ENCODE results near the gene CIDEC. TPM values are rescaled to one million over a fixed set of nuclear protein-coding genes. Genes with fewer than 3 reads are reported as not detected.

Gene CIDEC
- total and polyA plus RNA-seq, 8 donors = 0.16 to 11.5 (median 1.1) TPM; not detected in 1

- FAIRE-seq (no peak), DNase-seq (no peak), ATAC-seq (no peak)
- no peak overlapping the region for H3K27ac ChIP-seq
- no peaks in the 10 kb centered on the region for H3K9me3 ChIP-seq
- no peaks in the 10 kb centered on the region for H3K36me3 ChIP-seq
- intact Hi-C loops (cut with DNase I) = no loop called here
- no peak overlapping the region for H3K4me3 ChIP-seq
- no peaks in the 10 kb centered on the region for H3K4me1 ChIP-seq
- WGBS, 2 donors = 82 to 83% methylated on average over 12 of the region's 12 CpGs
- no peak for TF ChIP-seq CTCF (IDR thresholded peaks at IDR 0.05)
- no peaks in the 10 kb centered on the region for H3K27me3 ChIP-seq
Observed at GRCh38 chr3:9820543-9820942, 59.5 kb downstream of the CIDEC start.

GRCh38 chr3:9818666-9819335 lies 61.3 kb downstream of the CIDEC start:
- WGBS, 2 donors = 73 to 79% methylated on average over 7 of the region's 7 CpGs
- Histone ChIP-seq H3K4me3 (no peak overlapping the region), H3K4me1 (no peaks in the 10 kb centered on the region), H3K36me3 (no peaks in the 10 kb centered on the region), H3K27ac (no peak overlapping the region), H3K27me3 (no peaks in the 10 kb centered on the region), H3K9me3 (no peaks in the 10 kb centered on the region)
- no peak for TF ChIP-seq CTCF (IDR thresholded peaks at IDR 0.05)
- ATAC-seq (no peak), DNase-seq (no peak), FAIRE-seq (no peak)
- intact Hi-C loops (cut with DNase I) = no loop called here

GRCh38 chr3:9817436-9817835 lies 62.6 kb downstream of the CIDEC start:
- no peak overlapping the region for H3K27ac ChIP-seq
- no peak for FAIRE-seq
- H3K4me1 ChIP-seq = no peaks in the 10 kb centered on the region
- no peaks in the 10 kb centered on the region for H3K27me3 ChIP-seq
- intact Hi-C loops (cut with DNase I) = no loop called here
- no peaks in the 10 kb centered on the region for H3K9me3 ChIP-seq
- H3K36me3 ChIP-seq = no peaks in the 10 kb centered on the region
- ATAC-seq = no peak
- WGBS, 2 donors = 87 to 91% methylated on average over 6 of the region's 6 CpGs
- H3K4me3 ChIP-seq = no peak overlapping the region
- TF ChIP-seq CTCF (IDR thresholded peaks at IDR 0.05) = no peak
- DNase-seq = no peak

Other genes starting within 250 kb of the CIDEC start
- gene MTMR14, start 230.7 kb downstream of the CIDEC start, total RNA-seq = 10 to 100 TPM; 11.5 to 20.8 (median 13.0) TPM
- gene MTMR14, start 230.7 kb downstream of the CIDEC start, polyA plus RNA-seq = 10 to 100 TPM; 14.0 to 20.6 TPM
- gene CPNE9, start 176.4 kb downstream of the CIDEC start, total RNA-seq = under 1 TPM in 3 of 6 donors, not detected in 3; 0.12 to 0.19 (median 0.12) TPM
- under 1 TPM; 0.19 to 0.85 TPM for gene CPNE9, start 176.4 kb downstream of the CIDEC start, polyA plus RNA-seq
- gene BRPF1, start 148.5 kb downstream of the CIDEC start, total RNA-seq = 10 to 100 TPM in 1 of 6 donors, 1 to 10 TPM in 5; 7.0 to 10.8 (median 8.4) TPM
- gene BRPF1, start 148.5 kb downstream of the CIDEC start, polyA plus RNA-seq = 10 to 100 TPM in 1 of 2 donors, 1 to 10 TPM in 1; 5.8 to 10.4 TPM
- gene OGG1, start 130.3 kb downstream of the CIDEC start, total RNA-seq = 10 to 100 TPM in 1 of 6 donors, 1 to 10 TPM in 5; 5.9 to 13.9 (median 7.8) TPM
- 10 to 100 TPM; 11.2 to 12.7 TPM for gene OGG1, start 130.3 kb downstream of the CIDEC start, polyA plus RNA-seq
- 10 to 100 TPM in 1 of 6 donors, 1 to 10 TPM in 5; 2.0 to 12.8 (median 4.4) TPM for gene CAMK1, start 110.3 kb downstream of the CIDEC start, total RNA-seq
- 10 to 100 TPM; 20.5 to 23.7 TPM for gene CAMK1, start 110.3 kb downstream of the CIDEC start, polyA plus RNA-seq
- 10 to 100 TPM; 13.2 to 28.0 (median 18.4) TPM for gene TADA3, start 87.8 kb downstream of the CIDEC start, total RNA-seq
- gene TADA3, start 87.8 kb downstream of the CIDEC start, polyA plus RNA-seq = 10 to 100 TPM; 22.0 to 29.1 TPM
- gene ARPC4, start 87.2 kb downstream of the CIDEC start, total RNA-seq = 10 to 100 TPM; 39.5 to 72.6 (median 53.1) TPM
- 10 to 100 TPM; 35.0 to 44.7 TPM for gene ARPC4, start 87.2 kb downstream of the CIDEC start, polyA plus RNA-seq
- 10 to 100 TPM in 5 of 6 donors, 1 to 10 TPM in 1; 9.2 to 30.8 (median 17.5) TPM for gene TTLL3, start 70.0 kb downstream of the CIDEC start, total RNA-seq
- 100 to 1,000 TPM in 1 of 2 donors, 10 to 100 TPM in 1; 77.6 to 104 TPM for gene TTLL3, start 70.0 kb downstream of the CIDEC start, polyA plus RNA-seq
- 10 to 100 TPM; 12.4 to 19.1 (median 14.5) TPM for gene RPUSD3, start 36.2 kb downstream of the CIDEC start, total RNA-seq
- gene RPUSD3, start 36.2 kb downstream of the CIDEC start, polyA plus RNA-seq = 10 to 100 TPM; 20.4 to 20.6 TPM
- 10 to 100 TPM; 16.3 to 24.5 (median 19.6) TPM for gene JAGN1, start 10.4 kb upstream of the CIDEC start, total RNA-seq
- gene JAGN1, start 10.4 kb upstream of the CIDEC start, polyA plus RNA-seq = 10 to 100 TPM; 25.9 to 27.1 TPM
- gene IL17RE, start 22.6 kb upstream of the CIDEC start, total RNA-seq = 10 to 100 TPM in 3 of 6 donors, 1 to 10 TPM in 3; 6.4 to 14.1 (median 9.4) TPM
- 10 to 100 TPM in 1 of 2 donors, 1 to 10 TPM in 1; 8.0 to 15.6 TPM for gene IL17RE, start 22.6 kb upstream of the CIDEC start, polyA plus RNA-seq
- 10 to 100 TPM; 11.9 to 19.8 (median 13.2) TPM for gene IL17RC, start 36.8 kb upstream of the CIDEC start, total RNA-seq
- gene IL17RC, start 36.8 kb upstream of the CIDEC start, polyA plus RNA-seq = 10 to 100 TPM; 51.6 to 55.7 TPM
- gene CRELD1, start 53.6 kb upstream of the CIDEC start, total RNA-seq = 10 to 100 TPM; 11.3 to 36.6 (median 13.2) TPM
- 10 to 100 TPM; 34.3 to 45.9 TPM for gene CRELD1, start 53.6 kb upstream of the CIDEC start, polyA plus RNA-seq
- gene PRRT3, start 72.2 kb upstream of the CIDEC start, total RNA-seq = 1 to 10 TPM; 1.2 to 2.1 (median 1.9) TPM
- gene PRRT3, start 72.2 kb upstream of the CIDEC start, polyA plus RNA-seq = 1 to 10 TPM; 2.5 to 5.1 TPM
- gene EMC3, start 106.6 kb upstream of the CIDEC start, total RNA-seq = 10 to 100 TPM; 25.8 to 32.1 (median 29.6) TPM
- gene EMC3, start 106.6 kb upstream of the CIDEC start, polyA plus RNA-seq = 10 to 100 TPM in 1 of 2 donors, 1 to 10 TPM in 1; 9.8 to 35.2 TPM
- 1 to 10 TPM; 1.7 to 3.7 (median 2.0) TPM for gene FANCD2, start 146.2 kb upstream of the CIDEC start, total RNA-seq
- 1 to 10 TPM; 2.1 to 2.6 TPM for gene FANCD2, start 146.2 kb upstream of the CIDEC start, polyA plus RNA-seq
- not detected for gene FANCD2OS, start 228.0 kb upstream of the CIDEC start, total RNA-seq
- not detected for gene FANCD2OS, start 228.0 kb upstream of the CIDEC start, polyA plus RNA-seq
- gene BRK1, start 235.4 kb upstream of the CIDEC start, total RNA-seq = 10 to 100 TPM; 25.3 to 58.1 (median 39.8) TPM
- 10 to 100 TPM; 48.8 to 94.1 TPM for gene BRK1, start 235.4 kb upstream of the CIDEC start, polyA plus RNA-seq

Measured in pancreas (tissue), 10 donors.